Cardiac muscle cell (in vitro differentiated cells and primary cell): ENCODE measurements around the gene PTBP3. TPM values are rescaled to one million over a fixed set of nuclear protein-coding genes. Genes with fewer than 3 reads are reported as not detected.
"Not testable (repeated sequence)": the region's sequence is repeated elsewhere in the genome, so short reads cannot be mapped to it uniquely, and the experiment has no call there.

Source experiments
- DNase-seq, 2 donors: peaks; one replicate each; pipeline versions ENCODE4 v3.0.0 to v3.0.0-alpha.2; 2010 to 2017; ENCODE audit warnings: low read depth in 1 of 2, low spot score in 1 of 2
- H3K27ac ChIP-seq: fragments of 200-600 bp; sonication (generic); 2 replicates; pipeline ENCODE4 v1.5.1; 2016
- H3K27me3 ChIP-seq: fragments of 200-600 bp; sonication (generic); 2 replicates; pipeline ENCODE4 v1.6.0; 2016; ENCODE audit warnings: control low read depth
- H3K36me3 ChIP-seq: fragments of 200-600 bp; sonication (generic); 2 replicates; pipeline ENCODE4 v1.5.1; 2016; ENCODE audit warnings: control low read depth
- H3K4me1 ChIP-seq: fragments of 200-600 bp; sonication (generic); 2 replicates; pipeline ENCODE4 v1.8.1; 2017; ENCODE audit warnings: low read depth, mild to moderate bottlenecking, mixed run types
- H3K4me3 ChIP-seq: fragments of 200-600 bp; sonication (generic); 2 replicates; pipeline ENCODE4 v1.5.1; 2016; ENCODE audit warnings: mild to moderate bottlenecking
- H3K9me3 ChIP-seq: fragments of 200-600 bp; sonication (generic); 2 replicates; pipeline ENCODE4 v1.5.1; 2017; ENCODE audit warnings: low read depth, mild to moderate bottlenecking, control low read depth
- CTCF ChIP-seq: IDR thresholded peaks from 2 replicates; pipeline ENCODE4 v1.5.1; 2012; ENCODE audit warnings: low read depth, mild to moderate bottlenecking, low read length
- polyA plus RNA-seq: library from polyadenylated mRNA; unstranded; fragments of >200 nt; fragmentation: Nextera tagmentation; extraction: Ambion mirVana; gene quantifications from 2 replicates; pipeline ENCODE4 v1.2.1, GENCODE V29; 2016
- total RNA-seq: library from RNA; depleted of rRNA; stranded (reverse); fragments of >200 nt; gene quantifications from 2 replicates; pipeline ENCODE4 v1.2.3, GENCODE V29; 2016

The PTBP3 gene
- total and polyA plus RNA-seq, 2 experiments from 2014 or later = 6.2 to 15.5 TPM

- no peak overlapping the region for H3K27ac ChIP-seq
- H3K36me3 ChIP-seq = no peaks in the 10 kb centered on the region
- no peaks in the 10 kb centered on the region for H3K27me3 ChIP-seq
- TF ChIP-seq CTCF = no peak
- DNase-seq = no peak
- peaks cover 7% of the 10 kb centered on the region for H3K4me1 ChIP-seq
- no peak overlapping the region for H3K4me3 ChIP-seq
- no peaks in the 10 kb centered on the region for H3K9me3 ChIP-seq
Measured at GRCh38 chr9:112295174-112295573, 38.2 kb downstream of the PTBP3 start.

GRCh38 chr9:112288029-112288428 lies 45.4 kb downstream of the PTBP3 start:
- H3K27me3 ChIP-seq = no peaks in the 10 kb centered on the region
- H3K27ac ChIP-seq = peak overlapping the region; percentile 70
- no peak overlapping the region for H3K4me3 ChIP-seq
- H3K4me1 ChIP-seq = no peaks in the 10 kb centered on the region
- H3K36me3 ChIP-seq = no peaks in the 10 kb centered on the region
- no peak for TF ChIP-seq CTCF
- peak; percentile 17 to 32 for DNase-seq
- no peaks in the 10 kb centered on the region for H3K9me3 ChIP-seq

- no peak overlapping the region for H3K27ac ChIP-seq
- no peaks in the 10 kb centered on the region for H3K4me1 ChIP-seq
- no peak for DNase-seq
- H3K4me3 ChIP-seq = no peak overlapping the region
- H3K9me3 ChIP-seq = no peaks in the 10 kb centered on the region
- no peak for TF ChIP-seq CTCF
- no peaks in the 10 kb centered on the region for H3K36me3 ChIP-seq
- no peaks in the 10 kb centered on the region for H3K27me3 ChIP-seq
Measured at GRCh38 chr9:112286926-112287325, 46.5 kb downstream of the PTBP3 start.

GRCh38 chr9:112285056-112285455 lies 48.4 kb downstream of the PTBP3 start:
- Histone ChIP-seq H3K36me3 (no peaks in the 10 kb centered on the region), H3K4me3 (no peak overlapping the region), H3K27me3 (no peaks in the 10 kb centered on the region), H3K4me1 (no peaks in the 10 kb centered on the region), H3K27ac (no peak overlapping the region), H3K9me3 (no peaks in the 10 kb centered on the region)
- DNase-seq = no peak
- no peak for TF ChIP-seq CTCF

DNA sequence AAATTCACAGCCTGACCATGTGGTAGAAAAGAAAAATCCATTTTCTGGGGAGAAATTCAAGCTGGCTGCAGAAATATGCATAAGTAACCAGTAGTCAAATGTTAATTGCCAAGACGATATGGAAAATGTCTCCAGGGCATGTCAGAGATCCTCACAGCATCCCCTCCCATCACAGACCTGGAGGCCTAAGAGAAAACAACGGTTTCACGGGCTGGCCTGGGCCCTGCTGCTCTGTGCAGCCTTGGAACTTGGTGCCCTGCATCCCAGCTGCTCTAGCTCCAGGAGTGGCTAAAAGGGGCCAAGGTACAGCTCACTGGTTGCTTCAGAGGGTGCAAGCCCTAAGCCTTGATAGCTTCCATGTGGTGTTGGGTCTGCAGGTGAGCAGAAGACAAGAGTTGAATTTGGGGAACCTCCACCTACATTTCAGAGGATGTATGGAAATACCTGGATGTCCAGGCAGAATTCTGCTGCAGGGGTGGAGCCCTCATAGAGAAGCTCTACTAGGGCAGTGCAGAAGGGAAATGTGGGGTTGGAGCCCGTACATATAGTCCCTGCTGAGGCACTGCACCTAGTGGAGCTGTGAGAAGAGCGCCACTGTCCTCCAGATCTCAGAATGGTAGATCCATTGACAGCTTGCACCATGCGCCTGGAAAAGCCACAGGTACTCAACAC lies 49.7 kb downstream of the PTBP3 start:
- Histone ChIP-seq H3K36me3 (no peaks in the 10 kb centered on the region), H3K27me3 (no peaks in the 10 kb centered on the region), H3K4me3 (no peak overlapping the region), H3K27ac (no peak overlapping the region), H3K4me1 (no peaks in the 10 kb centered on the region), H3K9me3 (no peaks in the 10 kb centered on the region)
- TF ChIP-seq CTCF = no peak
- DNase-seq = no peak

DNA sequence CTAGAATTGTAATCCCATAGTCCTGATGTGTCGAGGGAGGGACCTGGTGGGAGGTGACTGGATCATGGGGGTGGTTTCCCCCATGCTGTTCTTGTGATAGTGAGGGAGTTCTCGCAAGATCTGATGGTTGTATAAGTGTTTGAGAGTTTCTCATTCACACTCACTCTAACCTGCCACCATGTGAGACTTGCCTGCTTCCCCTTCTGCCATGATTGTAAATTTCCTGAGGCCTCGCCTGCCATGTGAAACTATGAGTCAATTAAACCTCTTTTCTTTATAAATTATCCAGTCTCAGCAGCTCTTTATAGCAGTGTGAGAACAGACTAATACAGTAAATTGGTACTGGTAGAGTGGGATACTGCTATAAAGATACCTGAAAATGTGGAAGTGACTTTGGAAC lies 50.6 kb downstream of the PTBP3 start:
- DNase-seq = not testable (repeated sequence)

More for the DNA sequence above, 50.6 kb downstream of the PTBP3 start:
- not testable (repeated sequence) for H3K4me3 ChIP-seq, H3K4me1 ChIP-seq, H3K27ac ChIP-seq, H3K9me3 ChIP-seq, H3K36me3 ChIP-seq, H3K27me3 ChIP-seq
